Measurements from ENCODE around the gene AGAP1.

- no peak for TF ChIP-seq CTCF (IDR thresholded peaks at IDR 0.05 in 8 of 11, conservative IDR thresholded peaks at IDR 0.05 in 3 of 11)
- no peak for TF ChIP-seq POLR2AphosphoS5 (IDR thresholded peaks at IDR 0.05)
- TF ChIP-seq POLR2A (IDR thresholded peaks at IDR 0.05), result no peak
Measured at GRCh38 chr2:235537587-235537986, 43.7 kb downstream of the AGAP1 start.

Measured in spleen (tissue), 7 donors.